ENCODE results near the gene BMP15.
A peak's percentile ranks its signal among the peaks of the same experiment; 100 is the strongest.

BMP15 gene

GRCh38 chrX:50910685-50911176 is at the start of gene BMP15:
Gene BMP15, plus strand, starts transcription at chrX:50910735. Its CDS starts 49 bp downstream, at chrX:50910784.
- FAIRE-seq: no peak
- no peak for DNase-seq (ENCODE audit: extremely low spot score, insufficient read length, low read depth)

- FAIRE-seq: no peak
Measured at GRCh38 chrX:50863471-50863870, 47.1 kb upstream of the BMP15 start.

GRCh38 chrX:50865311-50865710 is 45.2 kb upstream of the BMP15 start:
- DNase-seq (ENCODE audit: extremely low spot score, insufficient read length, low read depth) (no peak), FAIRE-seq (no peak)

More at GRCh38 chrX:50863471-50863870, 47.1 kb upstream of the BMP15 start:
- DNase-seq (ENCODE audit: extremely low spot score, insufficient read length, low read depth): no peak

DNA sequence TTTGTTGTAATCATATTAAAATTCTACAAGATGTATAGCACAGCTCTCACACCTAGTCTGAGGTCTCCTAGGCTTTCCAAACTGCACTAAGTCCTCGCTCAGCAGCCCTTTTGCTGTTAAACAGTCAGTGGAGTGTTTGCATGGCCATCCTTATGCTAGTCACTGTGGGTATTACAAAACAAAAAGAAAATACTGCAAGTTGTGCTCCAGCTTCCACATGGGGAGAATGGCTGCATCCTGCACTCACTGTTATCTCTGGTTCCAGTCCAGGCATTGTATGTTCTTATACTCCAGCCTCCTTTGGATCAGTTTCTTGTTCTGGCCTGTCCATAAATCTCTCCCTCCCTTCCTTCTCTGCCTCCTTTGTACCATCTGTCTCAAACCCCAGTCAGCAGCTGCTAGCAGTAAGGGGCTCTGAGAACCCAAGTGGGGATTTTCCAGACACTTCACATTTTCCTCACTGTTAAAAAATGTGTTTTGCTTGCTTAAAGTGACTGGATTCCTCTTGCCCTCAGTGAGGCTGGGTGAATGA is 38.5 kb upstream of the BMP15 start:
- DNase-seq (ENCODE audit: extremely low spot score, insufficient read length, low read depth) (no peak), FAIRE-seq (no peak)

- no peak for FAIRE-seq
- DNase-seq (ENCODE audit: extremely low spot score, insufficient read length, low read depth): no peak
Measured at GRCh38 chrX:50874876-50875275, 35.7 kb upstream of the BMP15 start.

DNA sequence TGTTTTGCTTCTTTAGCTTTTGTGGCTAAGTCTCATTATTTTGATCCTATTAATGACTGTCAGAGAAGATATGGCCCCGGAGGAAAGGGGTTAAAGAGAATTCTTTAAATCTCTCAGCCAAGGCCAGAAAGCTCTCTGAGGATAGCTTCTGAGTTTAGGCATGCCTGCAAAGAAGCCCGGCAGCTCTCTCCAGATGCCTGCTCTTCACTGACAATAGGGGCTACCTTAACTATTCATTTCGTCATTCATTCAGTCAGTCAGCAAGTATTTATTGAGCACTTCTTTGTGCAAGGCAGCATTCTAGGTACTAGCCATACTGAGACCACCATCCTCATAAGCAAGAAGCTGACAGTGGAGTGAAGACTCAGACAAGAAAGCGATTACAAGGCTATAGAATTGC is 34.0 kb upstream of the BMP15 start:
- DNase-seq (ENCODE audit: extremely low spot score, insufficient read length, low read depth) (no peak), FAIRE-seq (no peak)

DNA sequence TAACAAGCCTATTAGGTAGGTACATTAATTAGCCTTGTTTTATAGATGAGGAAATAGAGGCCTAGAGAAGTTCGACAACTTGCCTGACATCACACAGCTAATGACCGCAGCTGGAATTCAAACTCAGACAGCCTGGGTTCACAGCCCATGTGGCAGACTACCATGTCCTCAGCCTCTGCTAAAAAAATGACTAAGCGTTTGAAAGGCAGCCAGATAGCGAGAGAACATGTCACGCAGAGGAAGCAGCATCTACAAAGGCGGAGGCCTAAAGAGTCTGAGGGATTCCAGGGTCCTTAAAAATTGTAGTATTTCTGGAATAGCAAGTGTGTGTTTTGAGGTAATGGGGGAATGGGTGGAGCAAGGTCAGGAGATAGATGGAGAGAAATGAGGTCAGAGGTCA is 33.2 kb upstream of the BMP15 start:
- FAIRE-seq (no peak), DNase-seq (ENCODE audit: extremely low spot score, insufficient read length, low read depth) (no peak)

- FAIRE-seq (no peak), DNase-seq (ENCODE audit: extremely low spot score, insufficient read length, low read depth) (no peak)
Measured at GRCh38 chrX:50881028-50881427, 29.5 kb upstream of the BMP15 start.

DNA sequence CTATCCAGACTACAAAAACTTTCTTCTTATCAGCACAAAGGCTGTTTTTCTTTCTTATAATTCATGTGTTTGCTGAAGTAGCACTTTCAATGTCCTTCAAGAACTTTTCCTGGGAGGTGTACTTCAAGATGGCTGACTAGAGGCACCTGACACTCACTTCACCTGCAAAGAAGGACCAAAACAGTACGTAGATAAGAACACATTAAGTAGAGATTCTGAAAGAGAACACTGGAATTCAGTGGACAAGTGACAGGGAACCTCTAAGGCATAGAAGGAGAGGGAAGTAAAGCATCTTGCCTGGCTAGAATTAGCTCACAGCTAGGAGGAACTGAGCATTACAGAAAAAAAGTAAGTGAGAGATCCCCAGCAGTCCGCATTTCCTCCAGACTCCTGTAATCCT is 21.7 kb upstream of the BMP15 start:
- DNase-seq (ENCODE audit: extremely low spot score, insufficient read length, low read depth): no peak
- no peak for FAIRE-seq

DNA sequence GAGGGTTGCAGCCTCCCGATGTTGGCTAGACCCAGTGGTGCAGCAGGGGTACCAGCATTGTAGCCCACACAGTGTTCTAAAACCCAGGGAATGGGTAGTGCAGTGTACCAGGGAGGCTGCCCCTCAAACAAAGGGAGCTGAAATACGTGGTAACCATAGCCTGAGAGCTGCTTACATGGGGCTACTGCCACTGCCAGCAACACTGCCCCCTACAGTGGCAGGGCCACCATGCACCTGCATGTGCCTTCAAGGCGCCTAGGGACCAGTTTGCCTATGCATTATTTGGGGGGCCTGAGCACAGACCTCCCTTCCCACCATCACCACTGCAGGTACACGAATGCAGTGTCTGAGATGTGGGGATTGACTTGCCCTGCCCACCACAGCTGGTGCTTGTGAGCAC is 21.0 kb upstream of the BMP15 start:
- DNase-seq (ENCODE audit: extremely low spot score, insufficient read length, low read depth): no peak
- FAIRE-seq: no peak

DNA sequence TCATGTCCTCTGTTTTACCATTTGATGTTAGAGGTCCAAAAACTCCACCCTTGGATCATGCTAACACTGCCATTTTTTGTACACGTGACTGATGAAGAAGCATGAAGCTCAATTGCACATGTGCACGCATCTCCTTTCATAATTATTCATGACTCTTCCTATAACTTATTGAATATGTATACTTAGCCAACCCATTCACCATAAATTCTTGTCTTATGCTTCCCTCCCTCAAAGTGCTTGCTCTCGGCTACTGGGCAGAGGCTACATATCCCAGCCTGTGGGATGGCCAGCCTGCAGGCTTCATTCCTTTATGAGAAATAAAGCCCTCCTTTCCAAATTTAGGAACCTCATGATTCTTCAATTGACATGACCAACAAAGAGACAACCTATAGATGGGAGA is 17.5 kb upstream of the BMP15 start:
- no peak for DNase-seq (ENCODE audit: extremely low spot score, insufficient read length, low read depth)
- no peak for FAIRE-seq

- FAIRE-seq (no peak), DNase-seq (ENCODE audit: extremely low spot score, insufficient read length, low read depth) (no peak)
Measured at GRCh38 chrX:50893466-50893865, 17.1 kb upstream of the BMP15 start.

GRCh38 chrX:50905334-50905733 is 5.2 kb upstream of the BMP15 start:
- FAIRE-seq (no peak), DNase-seq (ENCODE audit: extremely low spot score, insufficient read length, low read depth) (no peak)

DNA sequence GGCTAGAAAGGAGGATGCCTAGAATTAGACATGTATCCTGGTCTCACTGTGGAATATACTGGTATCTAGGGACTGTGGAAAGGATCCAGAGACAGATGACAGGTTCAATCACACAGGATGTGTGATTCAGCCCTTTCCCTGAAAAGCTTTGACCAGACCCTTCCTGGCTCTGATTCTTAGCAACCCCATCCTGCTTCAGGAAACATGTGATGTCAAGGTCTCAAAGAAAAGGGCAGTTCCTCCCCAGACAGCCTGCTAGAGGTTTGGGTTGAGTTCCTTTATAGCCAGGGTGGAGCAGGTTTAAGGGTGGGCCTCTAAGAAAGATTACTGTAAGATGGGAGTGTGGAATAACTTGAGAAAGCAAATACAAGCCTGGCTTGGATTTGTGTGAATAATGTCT is 3.0 kb downstream of the BMP15 start:
- FAIRE-seq (no peak), DNase-seq (ENCODE audit: extremely low spot score, insufficient read length, low read depth) (no peak)

GRCh38 chrX:50920132-50920531 is 9.6 kb downstream of the BMP15 start:
- FAIRE-seq: no peak
- no peak for DNase-seq (ENCODE audit: extremely low spot score, insufficient read length, low read depth)

DNA sequence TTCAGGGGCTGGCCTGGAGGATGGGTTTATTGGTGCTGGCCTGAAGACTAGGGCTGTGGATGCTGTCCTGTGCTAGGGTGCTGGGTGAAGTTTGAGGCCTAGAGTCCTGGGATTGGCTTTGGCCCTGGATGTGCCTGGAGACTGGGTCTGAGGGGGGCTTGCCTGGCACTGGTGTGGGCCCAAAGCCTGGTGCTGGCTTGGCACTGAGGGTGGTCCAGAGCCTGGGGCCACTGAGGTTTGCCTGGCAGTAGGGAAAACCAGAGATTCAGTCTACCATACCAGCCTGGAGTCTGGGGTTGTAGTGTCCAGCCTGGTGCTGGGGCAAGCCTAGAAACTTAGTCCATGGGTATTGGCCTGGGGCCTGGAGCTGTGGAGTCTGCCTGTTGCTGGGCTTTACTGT is 16.6 kb downstream of the BMP15 start:
- DNase-seq (ENCODE audit: extremely low spot score, insufficient read length, low read depth) (no peak), FAIRE-seq (no peak)

DNA sequence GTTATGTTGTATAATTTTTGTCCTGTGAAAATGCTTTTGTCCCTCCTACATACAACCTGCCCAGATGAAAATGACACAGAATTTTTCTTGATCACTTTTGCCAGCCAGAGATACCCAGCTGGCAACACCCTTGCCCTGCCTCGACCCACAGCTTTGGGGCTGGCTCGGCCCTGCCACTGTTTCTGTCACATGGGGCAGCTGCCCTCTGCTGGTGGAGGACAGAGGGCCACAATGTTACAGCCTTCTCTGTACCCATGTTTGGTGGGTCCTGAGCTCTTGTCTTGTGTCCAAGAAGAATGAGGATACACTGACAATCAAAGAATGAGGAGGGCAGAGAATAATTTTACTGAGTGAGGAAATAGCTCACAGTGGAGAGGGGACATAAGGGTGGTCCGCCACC is 31.1 kb downstream of the BMP15 start:
- no peak for DNase-seq (ENCODE audit: extremely low spot score, insufficient read length, low read depth)

GRCh38 chrX:50942471-50942870 is 31.9 kb downstream of the BMP15 start:
- FAIRE-seq: no peak
- DNase-seq (ENCODE audit: extremely low spot score, insufficient read length, low read depth): no peak

More for the DNA sequence above, 31.1 kb downstream of the BMP15 start:
- peak; percentile 5 for FAIRE-seq

DNA sequence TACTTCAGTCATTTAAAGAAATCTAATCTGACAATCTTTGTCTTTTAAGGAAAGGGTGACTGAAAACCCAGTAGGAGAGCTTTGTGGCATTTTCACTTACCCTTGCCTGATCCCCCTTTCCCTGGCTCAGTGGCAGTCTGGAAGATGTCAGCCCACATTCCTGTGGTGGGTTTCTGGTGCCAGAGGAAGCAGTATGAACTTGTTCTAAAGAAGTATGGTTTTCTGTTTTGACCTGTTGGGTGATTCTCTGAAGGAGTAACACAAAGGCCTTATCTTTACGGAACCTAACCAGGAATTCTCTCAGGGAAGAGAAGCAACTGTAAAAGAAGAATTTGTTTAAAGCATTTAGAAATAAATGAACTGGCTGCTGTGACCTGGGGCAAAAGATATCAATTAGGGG is 41.9 kb downstream of the BMP15 start:
- FAIRE-seq (no peak), DNase-seq (ENCODE audit: extremely low spot score, insufficient read length, low read depth) (no peak)

- FAIRE-seq (no peak), DNase-seq (ENCODE audit: extremely low spot score, insufficient read length, low read depth) (no peak)
Measured at GRCh38 chrX:50953832-50954231, 43.3 kb downstream of the BMP15 start.

DNA sequence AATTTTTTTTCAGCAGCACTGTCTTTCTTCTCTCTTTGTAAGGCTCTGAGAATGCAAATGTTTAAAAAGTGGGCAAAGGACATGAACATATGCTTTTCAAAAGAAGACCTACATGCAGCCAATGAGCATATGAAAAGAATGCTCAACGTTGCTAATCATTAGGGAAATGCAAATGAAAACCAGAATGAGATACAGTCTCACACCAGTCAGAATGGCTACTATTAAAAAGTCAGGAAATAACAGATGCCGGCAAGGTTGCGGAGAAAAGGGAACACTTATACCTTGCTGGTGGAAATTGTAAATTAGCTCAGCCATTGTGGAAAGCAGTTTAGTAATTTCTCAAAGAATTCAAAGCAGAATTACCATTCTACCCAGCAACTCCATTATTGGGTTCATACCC is 51.6 kb downstream of the BMP15 start:
- no peak for FAIRE-seq

GRCh38 chrX:50963842-50964241 is 53.3 kb downstream of the BMP15 start:
- no peak for DNase-seq (ENCODE audit: extremely low spot score, insufficient read length, low read depth)
- FAIRE-seq: no peak

More for the DNA sequence above, 51.6 kb downstream of the BMP15 start:
- no peak for DNase-seq (ENCODE audit: extremely low spot score, insufficient read length, low read depth)

Measured in GM18507 (cell line).